OCI-LY3 (cell line): Measurements from ENCODE around the gene CYTH3.

Experiments used
- CTCF ChIP-seq: fragments of 200-600, 300-600 bp; sonication (generic); IDR thresholded peaks from 2 replicates; pipeline ENCODE4 v1.5.1; 2014; ENCODE audit warnings: antibody characterized with exemption, low read length, low read depth
- EZH2phosphoT487 ChIP-seq: fragments of 200-600 bp; shearing (Covaris generic); IDR thresholded peaks from 2 replicates; pipeline ENCODE4 v1.6.1; 2018; ENCODE audit warnings: antibody characterized with exemption, mixed run types, low read depth

DNA sequence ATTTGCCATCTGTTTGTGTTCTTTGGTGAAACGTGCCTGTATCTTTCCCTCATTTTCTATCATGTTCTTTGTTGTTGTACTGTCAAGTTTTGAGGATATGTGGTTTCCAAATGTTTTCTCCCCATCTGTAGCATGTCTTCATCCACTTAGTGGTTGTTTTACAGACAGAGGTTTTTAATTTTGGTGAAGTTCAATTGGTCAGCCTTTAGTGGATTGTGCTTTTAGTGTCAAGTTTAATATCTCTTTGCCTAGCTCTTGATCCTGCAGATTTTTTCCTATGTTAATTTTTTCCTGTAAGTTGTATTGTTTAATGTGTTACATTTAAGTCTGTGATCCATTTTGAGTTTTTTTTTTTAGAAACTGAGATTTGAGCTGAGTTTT, 145.3 kb downstream of the CYTH3 start:
- no peak for TF ChIP-seq CTCF
- no peak for TF ChIP-seq EZH2phosphoT487
